DMS53 treated with DMSO at 0.1 percent for 48 hours (cell line): Measurements from ENCODE around the gene LUC7L3.
"Not testable (repeated sequence)": the region's sequence is repeated elsewhere in the genome, so short reads cannot be mapped to it uniquely, and the experiment has no call there.

Experiments used
- DNase-seq: peaks from one replicate; lab custom pipeline; 2025; ENCODE audit not compliant: unreplicated experiment; lab: John Stamatoyannopoulos, UW

LUC7L3 gene, protein sequence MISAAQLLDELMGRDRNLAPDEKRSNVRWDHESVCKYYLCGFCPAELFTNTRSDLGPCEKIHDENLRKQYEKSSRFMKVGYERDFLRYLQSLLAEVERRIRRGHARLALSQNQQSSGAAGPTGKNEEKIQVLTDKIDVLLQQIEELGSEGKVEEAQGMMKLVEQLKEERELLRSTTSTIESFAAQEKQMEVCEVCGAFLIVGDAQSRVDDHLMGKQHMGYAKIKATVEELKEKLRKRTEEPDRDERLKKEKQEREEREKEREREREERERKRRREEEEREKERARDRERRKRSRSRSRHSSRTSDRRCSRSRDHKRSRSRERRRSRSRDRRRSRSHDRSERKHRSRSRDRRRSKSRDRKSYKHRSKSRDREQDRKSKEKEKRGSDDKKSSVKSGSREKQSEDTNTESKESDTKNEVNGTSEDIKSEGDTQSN

DNA sequence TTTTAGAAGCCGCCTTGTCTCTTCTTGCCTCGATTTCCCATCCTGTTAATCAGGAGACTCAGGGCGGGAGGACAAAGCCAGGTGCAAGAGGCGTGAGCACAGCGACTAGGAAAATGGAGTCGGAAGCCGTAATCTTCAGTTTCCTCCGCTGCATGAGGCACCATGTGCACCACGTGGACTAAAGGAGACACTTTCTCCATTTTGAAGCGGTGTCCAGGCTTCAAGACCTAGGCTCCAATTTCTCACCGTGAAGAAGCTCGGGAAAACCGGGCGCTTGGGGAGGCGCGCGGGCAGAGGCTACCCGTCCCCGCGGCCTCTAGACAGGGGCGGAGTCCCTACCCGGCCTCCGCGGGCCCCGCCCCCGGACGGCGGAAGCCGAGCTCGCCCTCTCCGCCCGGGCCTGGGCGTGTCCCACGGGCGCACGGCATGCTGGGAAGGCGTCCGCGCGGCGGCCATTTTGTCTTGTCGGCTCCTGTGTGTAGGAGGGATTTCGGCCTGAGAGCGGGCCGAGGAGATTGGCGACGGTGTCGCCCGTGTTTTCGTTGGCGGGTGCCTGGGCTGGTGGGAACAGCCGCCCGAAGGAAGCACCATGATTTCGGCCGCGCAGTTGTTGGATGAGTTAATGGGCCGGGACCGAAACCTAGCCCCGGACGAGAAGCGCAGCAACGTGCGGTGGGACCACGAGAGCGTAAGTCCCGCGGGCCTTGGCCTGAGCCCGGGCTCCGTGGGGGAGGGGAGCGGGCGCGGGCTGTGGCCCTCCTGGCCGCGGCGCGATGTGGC is at the start of gene LUC7L3:
LUC7L3 (plus strand) TSS at position 460 of the 780 bp plus-strand sequence; CDS start at position 590, 130 bp downstream.
- peak; percentile 96 for DNase-seq

DNA sequence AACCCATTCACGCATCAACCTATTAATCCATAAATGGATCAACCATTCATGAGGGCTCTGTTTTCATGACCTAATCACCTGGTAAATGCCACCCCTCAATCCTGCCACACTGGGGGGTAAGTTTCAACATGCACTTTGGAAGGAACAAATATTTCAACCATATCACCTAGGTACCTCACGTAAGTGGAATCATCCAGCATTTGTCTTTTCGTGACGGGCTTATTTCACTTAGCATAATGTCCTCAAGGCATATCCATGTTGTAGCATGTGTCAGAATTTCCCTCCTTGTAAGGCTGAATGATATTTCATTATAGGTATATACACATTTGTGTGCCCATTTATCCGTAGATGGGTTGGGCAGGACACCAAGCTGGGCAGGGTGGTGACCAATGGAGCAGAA is 47.3 kb upstream of the LUC7L3 start:
- no peak for DNase-seq

DNA sequence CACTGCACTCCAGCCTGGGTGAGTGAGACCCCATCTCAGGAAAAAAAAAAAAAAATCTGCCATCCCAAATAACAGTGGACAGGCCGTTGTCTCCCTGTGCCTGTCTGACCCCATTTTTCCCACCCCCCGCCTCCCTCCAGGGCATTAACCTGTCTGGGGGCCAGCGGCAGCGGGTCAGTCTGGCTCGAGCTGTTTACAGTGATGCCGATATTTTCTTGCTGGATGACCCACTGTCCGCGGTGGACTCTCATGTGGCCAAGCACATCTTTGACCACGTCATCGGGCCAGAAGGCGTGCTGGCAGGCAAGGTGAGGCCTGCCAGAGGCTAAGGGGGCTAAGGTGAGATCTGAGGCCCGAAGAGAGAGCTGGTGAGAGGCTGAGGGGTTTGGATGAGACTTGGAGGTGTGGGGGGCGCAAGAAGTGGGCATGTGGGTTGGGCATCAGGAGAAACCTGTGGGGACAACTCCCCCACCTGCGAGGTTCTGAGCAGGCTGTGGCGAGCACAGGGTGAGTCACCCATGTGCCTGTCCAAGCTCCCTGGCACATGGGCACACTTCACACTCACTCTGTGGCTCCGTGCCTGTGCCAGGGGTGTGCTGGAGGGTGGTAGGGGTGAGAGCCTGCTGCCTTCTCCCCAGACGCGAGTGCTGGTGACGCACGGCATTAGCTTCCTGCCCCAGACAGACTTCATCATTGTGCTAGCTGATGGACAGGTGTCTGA is 46.4 kb upstream of the LUC7L3 start:
- DNase-seq = no peak

DNA sequence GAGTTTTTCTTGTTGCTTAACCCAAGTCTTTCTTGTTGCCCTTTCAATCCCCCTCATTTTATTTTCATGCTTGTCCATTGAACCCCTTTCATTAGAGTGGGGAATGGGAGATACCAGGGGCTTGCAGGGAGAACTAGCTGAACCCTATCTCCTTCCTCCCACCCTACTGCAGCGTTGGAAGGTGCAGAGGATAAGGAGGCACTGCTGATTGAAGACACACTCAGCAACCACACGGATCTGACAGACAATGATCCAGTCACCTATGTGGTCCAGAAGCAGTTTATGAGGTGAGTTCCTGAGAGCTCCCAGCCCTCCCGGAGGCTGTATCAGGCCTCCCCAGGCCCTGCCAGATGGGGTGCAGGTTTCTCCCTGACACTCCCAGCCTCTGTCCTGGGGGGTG is 44.2 kb upstream of the LUC7L3 start:
- DNase-seq = no peak

DNA sequence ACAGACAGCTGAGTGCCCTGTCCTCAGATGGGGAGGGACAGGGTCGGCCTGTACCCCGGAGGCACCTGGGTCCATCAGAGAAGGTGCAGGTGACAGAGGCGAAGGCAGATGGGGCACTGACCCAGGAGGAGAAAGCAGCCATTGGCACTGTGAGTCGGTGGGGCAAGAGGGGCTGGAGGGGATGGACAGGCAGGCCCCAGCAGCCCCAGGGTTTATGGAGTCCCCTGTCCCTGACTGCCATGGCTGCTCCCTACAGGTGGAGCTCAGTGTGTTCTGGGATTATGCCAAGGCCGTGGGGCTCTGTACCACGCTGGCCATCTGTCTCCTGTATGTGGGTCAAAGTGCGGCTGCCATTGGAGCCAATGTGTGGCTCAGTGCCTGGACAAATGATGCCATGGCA is 43.8 kb upstream of the LUC7L3 start:
- DNase-seq = no peak

DNA sequence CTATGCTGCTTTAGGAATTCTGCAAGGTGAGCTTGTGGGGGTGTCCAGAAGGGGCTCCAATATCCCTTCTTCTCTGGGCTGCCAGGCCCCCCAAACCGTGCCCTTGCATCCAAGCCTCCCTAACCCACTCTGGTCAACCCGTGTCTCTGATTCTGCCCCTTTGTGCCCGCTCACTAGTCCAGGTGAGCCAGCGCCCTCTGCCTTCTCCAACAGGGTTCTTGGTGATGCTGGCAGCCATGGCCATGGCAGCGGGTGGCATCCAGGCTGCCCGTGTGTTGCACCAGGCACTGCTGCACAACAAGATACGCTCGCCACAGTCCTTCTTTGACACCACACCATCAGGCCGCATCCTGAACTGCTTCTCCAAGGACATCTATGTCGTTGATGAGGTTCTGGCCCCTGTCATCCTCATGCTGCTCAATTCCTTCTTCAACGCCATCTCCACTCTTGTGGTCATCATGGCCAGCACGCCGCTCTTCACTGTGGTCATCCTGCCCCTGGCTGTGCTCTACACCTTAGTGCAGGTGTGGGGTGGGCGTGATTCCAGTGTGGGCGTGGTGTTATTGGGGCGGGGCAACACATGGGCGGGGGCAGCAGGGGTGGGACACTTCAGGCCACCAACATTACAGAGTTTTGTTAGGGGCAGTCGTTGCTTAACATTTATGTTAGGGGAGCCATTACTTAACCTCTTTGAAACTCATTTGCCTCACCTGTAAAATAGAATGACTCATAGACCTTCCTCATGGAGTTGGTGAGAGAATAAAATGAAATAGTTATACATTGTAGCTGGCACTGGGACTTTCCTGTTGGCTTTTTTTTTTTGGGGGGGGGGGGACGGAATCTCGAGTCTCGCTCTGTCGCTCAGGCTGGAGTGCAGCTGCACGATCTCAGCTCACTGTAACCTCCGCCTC is 43.1 kb upstream of the LUC7L3 start:
- DNase-seq = no peak

DNA sequence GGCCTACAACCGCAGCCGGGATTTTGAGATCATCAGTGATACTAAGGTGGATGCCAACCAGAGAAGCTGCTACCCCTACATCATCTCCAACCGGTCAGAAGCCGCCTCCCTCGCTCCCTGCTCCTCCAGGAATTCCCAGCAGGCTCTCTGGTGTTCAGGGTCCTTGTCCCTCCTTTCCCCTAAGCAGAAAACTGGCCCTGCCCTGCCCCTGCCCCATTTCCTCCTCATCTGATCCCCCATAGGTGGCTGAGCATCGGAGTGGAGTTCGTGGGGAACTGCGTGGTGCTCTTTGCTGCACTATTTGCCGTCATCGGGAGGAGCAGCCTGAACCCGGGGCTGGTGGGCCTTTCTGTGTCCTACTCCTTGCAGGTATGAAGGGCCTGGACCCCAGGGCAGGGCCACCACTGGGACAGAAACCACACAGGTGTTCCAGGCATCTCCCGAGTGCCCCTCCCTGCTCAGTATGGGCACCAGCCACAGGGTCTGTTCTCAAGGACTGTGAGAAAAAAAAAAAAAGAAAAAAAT is 41.5 kb upstream of the LUC7L3 start:
- no peak for DNase-seq

DNA sequence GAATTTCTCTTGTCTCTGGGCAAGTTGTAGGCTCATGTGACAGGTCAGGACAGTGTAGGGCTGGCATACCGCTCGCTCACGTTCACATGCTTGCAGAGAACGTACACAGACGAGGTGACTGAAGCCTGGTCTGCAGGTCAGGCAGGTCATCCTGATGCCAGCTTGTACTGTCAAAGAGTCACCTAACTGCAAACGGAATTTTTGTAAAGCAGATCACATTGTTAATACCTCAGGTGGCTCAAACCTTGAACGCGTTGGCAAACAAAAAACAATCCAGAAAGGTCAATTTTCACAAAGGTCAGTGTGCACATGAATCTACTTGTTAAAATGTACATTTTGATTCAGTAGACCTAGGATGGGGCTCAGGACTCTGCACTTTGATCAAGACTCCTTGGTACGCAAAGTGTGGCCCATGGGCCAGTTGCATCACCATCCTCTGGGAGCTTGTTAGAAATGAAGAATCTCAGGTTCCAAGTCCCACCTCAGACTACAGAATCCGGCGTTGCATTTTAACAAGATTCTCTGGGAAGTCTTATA is 40.3 kb upstream of the LUC7L3 start:
- DNase-seq = no peak

DNA sequence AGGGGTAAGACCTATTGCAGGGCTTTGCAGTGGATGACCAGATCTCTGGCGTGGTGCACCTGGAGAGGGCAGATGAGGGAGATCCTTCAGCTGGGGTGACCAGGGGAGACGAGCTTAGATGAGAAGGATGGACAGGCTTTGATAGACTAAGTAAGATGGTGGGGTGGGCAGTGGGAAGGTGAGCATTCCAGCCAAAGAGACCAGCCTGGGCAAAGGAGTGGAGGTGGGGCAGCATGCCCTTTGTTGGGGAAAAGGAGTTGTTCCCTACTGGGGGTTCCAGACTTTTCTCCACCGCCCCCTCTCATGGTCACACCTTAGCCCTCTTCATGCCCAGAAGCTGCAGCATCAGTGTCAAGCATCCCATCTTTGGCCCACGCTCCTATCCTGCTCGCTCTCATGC is 39.3 kb upstream of the LUC7L3 start:
- no peak for DNase-seq

DNA sequence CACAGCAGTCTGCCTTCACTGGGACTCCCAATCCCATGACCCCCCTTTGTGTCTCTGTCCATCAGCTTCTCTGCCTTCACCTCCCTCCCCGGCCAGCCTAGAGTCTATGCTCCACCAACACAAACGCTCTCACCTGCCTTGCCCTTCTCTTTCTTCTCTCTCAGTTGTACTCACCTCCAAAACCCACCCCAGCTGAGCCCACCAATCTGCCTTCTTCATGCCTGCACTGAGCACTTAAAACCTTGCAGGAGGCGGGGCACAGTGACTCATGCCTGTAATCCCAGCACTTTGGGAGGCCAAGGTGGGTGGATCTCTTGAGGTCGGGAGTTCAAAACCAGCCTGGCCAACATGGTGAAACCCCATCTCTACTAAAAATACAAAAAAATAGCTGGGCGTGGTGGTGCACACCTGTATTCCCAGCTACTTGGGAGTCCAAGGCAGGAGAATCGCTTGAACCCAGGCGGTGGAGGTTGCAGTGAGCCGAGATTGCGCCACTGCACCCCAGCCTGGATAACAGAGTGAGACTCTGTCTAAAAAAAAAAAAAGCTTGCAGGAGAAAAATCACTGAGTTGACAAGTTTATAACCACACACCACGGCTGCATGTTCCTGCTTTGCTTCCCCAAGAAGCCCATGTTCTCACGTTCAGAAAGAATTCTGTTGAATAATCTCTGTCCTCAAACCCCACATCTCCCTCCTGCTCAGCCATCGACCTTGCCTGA is 38.7 kb upstream of the LUC7L3 start:
- DNase-seq = not testable (repeated sequence)

DNA sequence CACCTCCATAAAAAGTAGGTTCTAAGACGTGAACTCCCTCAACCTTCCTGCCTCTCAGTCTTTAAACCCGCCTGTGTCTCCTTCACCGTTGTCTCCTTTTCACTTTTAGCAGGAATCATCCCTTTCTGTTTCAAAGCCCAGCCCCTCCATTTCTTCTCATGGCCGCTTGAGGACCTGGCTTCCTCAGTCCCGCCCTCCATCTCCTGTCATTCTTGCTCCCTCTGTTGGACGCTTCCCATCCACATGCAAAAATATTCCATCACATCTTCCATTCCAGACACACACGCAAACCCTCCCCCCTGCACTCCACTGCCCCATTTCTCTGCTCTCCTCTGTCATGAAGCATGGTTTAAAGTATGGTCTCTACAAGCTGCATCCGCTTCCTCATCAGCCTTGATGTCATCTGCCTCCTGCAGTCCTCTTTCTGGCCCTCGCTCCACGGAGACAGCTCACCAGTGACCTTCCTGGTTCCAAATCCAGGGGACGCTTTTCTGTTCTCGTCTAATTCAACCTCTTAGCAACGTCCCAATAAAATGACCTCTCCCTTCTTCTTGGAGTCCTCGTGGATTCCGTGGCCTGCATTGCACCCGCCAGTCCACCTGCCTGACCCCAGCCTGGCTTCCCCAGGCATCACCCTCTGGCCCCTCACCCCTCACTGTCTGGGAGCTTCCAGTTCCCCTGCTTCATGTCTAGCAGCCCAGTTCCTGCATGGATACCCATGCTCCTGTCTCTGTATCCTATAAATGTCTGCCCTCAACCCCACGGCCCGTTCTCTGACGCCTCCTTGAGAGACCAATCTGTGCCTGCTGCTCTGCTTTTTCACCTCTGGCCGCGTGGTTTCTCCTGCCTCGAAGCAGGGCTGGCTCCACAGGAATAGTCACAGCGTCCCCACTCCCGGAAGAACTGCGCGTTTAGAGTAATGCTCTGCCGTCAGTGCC is 37.9 kb upstream of the LUC7L3 start:
- DNase-seq = peak; percentile 55

DNA sequence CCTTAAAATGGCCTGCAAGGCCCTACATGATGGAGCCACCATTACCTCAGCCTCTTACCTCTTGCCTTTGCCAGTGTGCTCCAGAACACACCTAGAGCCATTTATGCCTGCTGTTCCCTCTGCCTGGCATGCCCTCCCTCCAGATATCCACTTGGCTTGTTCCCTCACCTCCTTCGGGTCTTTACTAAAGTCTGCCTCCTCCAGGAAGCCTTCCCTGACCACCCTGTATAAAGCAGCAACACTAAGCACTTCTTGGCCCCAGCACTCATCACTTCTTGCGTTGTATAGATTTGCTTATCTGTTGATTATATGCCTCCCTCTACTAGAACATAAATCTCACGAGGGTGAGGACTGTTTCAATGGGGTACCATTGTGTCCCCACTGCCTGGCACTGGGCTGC is 37.0 kb upstream of the LUC7L3 start:
- DNase-seq = no peak

DNA sequence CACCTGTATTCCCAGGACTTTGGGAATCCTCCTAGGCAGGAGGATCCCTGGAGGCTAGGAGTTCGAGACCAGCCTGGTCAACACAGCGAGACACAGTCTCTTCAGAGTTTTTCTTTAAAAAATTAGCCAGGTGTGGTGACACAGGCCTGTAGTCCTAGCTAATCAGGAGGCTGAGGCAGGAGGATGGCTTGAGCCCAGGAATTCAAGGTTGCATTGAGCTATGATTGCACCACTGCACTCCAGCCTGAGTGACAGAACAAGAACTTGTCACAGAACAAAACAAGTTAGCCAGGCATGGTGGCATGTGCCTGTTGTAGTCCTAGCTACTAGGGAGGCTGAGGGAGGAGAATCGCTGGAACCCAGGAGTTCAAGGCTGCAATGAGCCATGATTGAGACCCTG is 36.5 kb upstream of the LUC7L3 start:
- DNase-seq = no peak

DNA sequence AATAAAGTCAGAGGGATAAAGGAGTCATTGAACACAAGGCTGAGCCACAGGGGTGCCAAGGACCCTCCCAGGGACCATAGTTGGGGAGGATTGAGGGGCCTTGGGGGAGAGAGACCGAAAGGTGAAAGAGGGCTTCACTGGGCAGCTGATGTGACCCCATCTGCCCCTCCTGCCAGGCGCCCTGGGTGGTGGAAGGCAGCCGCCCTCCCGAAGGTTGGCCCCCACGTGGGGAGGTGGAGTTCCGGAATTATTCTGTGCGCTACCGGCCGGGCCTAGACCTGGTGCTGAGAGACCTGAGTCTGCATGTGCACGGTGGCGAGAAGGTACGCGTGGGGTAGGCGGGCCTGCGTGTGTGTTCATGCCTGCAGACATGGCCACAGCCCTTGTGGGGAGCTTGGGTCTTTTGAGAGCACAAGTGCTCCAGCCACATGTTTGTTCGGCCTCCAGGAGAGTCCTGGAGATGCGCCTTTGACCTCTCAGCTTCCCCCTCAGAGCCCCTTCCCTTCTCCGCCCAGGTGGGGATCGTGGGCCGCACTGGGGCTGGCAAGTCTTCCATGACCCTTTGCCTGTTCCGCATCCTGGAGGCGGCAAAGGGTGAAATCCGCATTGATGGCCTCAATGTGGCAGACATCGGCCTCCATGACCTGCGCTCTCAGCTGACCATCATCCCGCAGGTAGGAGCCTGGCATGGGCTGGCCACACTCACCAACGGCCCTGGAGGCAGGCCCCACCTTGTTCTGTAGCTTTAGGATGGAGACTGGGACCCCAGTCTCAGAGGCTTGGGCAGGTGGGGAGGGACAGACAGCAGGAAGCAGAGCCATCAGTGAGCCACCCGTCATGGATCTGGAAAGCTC is 35.7 kb upstream of the LUC7L3 start:
- no peak for DNase-seq

DNA sequence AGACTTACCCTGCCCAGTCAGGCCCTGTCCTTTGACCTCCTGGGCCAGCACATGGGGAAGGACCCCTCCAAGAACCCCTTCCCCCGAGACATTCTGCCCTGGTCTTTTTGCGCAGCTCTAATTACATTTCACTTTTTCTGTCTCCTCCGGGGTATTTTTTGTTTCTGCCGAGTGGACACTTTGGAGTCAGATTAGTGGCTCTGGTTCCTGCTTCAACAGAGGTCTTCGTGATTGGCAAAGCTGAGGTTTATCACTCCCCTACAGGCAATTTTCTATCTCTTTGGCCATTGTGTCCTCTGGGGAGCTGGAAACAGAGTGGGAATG is 35.2 kb upstream of the LUC7L3 start:
- DNase-seq = no peak

DNA sequence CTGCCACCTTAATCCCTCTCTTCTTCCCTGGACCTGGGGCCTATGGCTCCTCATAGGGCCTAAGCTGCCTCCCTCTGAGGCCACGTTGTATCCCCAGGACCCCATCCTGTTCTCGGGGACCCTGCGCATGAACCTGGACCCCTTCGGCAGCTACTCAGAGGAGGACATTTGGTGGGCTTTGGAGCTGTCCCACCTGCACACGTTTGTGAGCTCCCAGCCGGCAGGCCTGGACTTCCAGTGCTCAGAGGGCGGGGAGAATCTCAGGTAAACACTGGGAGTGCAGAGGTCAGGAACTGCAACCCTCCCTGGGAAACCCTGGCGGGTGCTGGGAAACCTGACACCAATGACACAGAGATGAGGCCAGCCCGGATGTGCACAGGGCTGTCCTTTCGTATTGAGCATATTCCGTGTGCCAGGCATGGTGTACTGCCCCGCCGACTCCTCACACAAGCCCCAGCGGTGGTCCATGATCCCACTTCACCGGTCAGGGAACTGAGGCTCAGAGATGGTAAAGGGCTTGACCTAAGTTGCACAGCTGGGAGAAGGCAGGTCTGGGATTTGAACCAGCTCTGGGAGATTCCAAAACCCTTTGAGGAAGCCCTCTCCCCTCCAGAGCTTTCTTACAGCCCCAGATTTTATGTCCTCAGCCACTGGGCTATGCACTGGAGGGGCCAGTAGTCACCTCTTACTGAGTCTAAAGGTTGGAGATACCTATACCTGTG is 34.6 kb upstream of the LUC7L3 start:
- peak; percentile 96 for DNase-seq

DNA sequence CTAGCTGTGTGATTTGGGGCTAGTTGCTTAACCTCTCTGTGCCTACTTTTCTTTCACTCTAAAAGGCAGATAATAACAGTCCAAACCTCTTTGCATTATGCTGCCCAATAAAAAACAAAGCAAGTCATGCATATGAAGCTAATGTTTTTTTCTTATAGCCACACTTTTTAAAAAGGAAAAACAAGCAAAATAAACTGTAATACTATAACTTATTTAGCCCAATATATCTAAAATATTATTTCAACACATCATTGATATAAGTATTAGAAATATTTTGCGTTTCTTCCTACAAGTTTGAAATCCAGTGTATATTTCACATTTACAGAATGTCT is 34.1 kb upstream of the LUC7L3 start:
- DNase-seq = no peak
